Caco-2 (cell line): ENCODE results near the gene PHC3. TPM values are rescaled to one million over a fixed set of nuclear protein-coding genes. Genes with fewer than 3 reads are reported as not detected.

Experiments
- BruUV-seq: library from RNA; stranded (reverse); fragments of 400-500 nt; replicated peaks from 2 replicates; lab custom pipeline; 2021; lab: Mats Ljungman, UMichigan
- CTCF ChIA-PET: fragments of 300-600 bp; sonication (Branson Sonifier 250); formaldehyde crosslinking; loops from one replicate; lab custom pipeline; 2022; ENCODE audit warnings: antibody characterized with exemption; lab: Charles Lee
- POLR2A ChIA-PET: fragments of 300-600 bp; sonication (Branson Sonifier 250); formaldehyde crosslinking; loops from one replicate; lab custom pipeline; 2022; ENCODE audit warnings: antibody characterized with exemption; lab: Charles Lee
- DNase-seq, 2 experiments: peaks; one replicate each; pipeline versions ENCODE4 v3.0.0 to v3.0.0-alpha.2; 2020 to 2022
- H3K27me3 ChIP-seq: replicated peaks from 2 replicates; pipeline ENCODE4 v1.6.0; 2011; ENCODE audit warnings: low read length; ENCODE audit not compliant: control insufficient read depth, insufficient read depth
- H3K36me3 ChIP-seq: 2 replicates; pipeline ENCODE4 v1.5.1; 2011; ENCODE audit warnings: low read length; ENCODE audit not compliant: control insufficient read depth, insufficient read depth
- H3K4me1 ChIP-seq: fragments of 250-450 bp; sonication (Bioruptor Pico); 2 replicates; pipeline ENCODE4 v1.5.1; 2020; ENCODE audit warnings: mild to moderate bottlenecking
- H3K4me3 ChIP-seq: 2 replicates; pipeline ENCODE4 v1.5.1; 2011; ENCODE audit warnings: low read depth, mild to moderate bottlenecking, control low read depth, low read length
- H3K9me3 ChIP-seq: fragments of 250-450 bp; sonication (Bioruptor Pico); 2 replicates; pipeline ENCODE4 v1.5.1; 2020; ENCODE audit warnings: mild to moderate bottlenecking, moderate library complexity
- H3K27ac Mint-ChIP-seq: one replicate; pipeline ENCODE4 v1.8.0; 2022; ENCODE audit warnings: mixed read lengths; ENCODE audit not compliant: unreplicated experiment
- H3K27me3 Mint-ChIP-seq: one replicate; pipeline ENCODE4 v1.8.0; 2022; ENCODE audit warnings: mixed read lengths; ENCODE audit not compliant: insufficient read depth, unreplicated experiment
- H3K36me3 Mint-ChIP-seq: one replicate; pipeline ENCODE4 v1.8.0; 2022; ENCODE audit warnings: mild to moderate bottlenecking, mixed read lengths; ENCODE audit not compliant: insufficient read depth, unreplicated experiment
- H3K4me1 Mint-ChIP-seq: one replicate; pipeline ENCODE4 v1.8.0; 2022; ENCODE audit warnings: low read depth, mixed read lengths; ENCODE audit not compliant: unreplicated experiment
- H3K4me3 Mint-ChIP-seq: one replicate; pipeline ENCODE4 v1.8.0; 2022; ENCODE audit warnings: mild to moderate bottlenecking, moderate library complexity, mixed read lengths; ENCODE audit not compliant: unreplicated experiment
- H3K9me3 Mint-ChIP-seq: one replicate; pipeline ENCODE4 v1.8.0; 2022; ENCODE audit warnings: mixed read lengths; ENCODE audit not compliant: unreplicated experiment
- intact Hi-C: fragments of 100-400 bp; cut with micrococcal nuclease; formaldehyde crosslinking; loops from one replicate; pipeline ENCODE4 v1.10.0; 2022; ENCODE audit not compliant: unreplicated experiment
- total RNA-seq: library from RNA; stranded (reverse); gene quantifications from 2 replicates; pipeline ENCODE4 v1.2.3, GENCODE V29; 2022
- TF ChIP-seq, protein P1 (sequence below), 2 experiments: fragments of 200-600 bp in 1 of 2; IDR thresholded peaks; 1 replicate in 1 of 2; 2 replicates in 1 of 2; pipeline versions ENCODE4 v1.5.1 to v1.8.0; 2011 to 2022; ENCODE audit warnings: antibody characterized with exemption in 1 of 2, control low read depth in 1 of 2, inconsistent platforms in 1 of 2, low read depth in 1 of 2, low read length in 1 of 2, mild to moderate bottlenecking in 1 of 2, moderate library complexity in 1 of 2; ENCODE audit not compliant: insufficient read depth in 1 of 2, severe bottlenecking in 1 of 2, unreplicated experiment in 1 of 2

The PHC3 gene
- total RNA-seq, 1 experiment from 2014 or later, result 29.8 TPM

DNA sequence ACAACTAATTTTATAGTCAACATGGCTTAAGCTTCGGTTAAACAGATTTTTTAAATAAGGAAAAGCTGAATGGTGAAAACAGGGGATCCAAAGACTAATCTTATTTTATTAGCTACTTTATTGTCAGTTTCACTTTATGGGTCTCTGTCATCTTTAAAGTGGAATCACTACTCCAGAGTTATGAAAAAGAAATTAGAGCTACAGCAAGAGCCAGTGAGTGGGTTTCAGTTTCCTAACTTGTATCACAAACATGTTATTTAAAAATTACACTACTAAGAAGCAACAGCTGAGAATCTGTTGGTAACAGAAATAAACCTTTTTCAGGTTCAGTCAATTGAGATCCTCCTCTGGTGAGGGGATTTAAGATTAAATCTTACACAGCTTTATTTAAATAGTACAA, 10.0 kb downstream of the PHC3 start:
- Mint-ChIP-seq H3K27me3 (no peaks in the 10 kb centered on the region), H3K36me3 (peaks cover 57% of the 10 kb centered on the region), H3K4me3 (no peak overlapping the region), H3K4me1 (no peaks in the 10 kb centered on the region), H3K27ac (no peak overlapping the region), H3K9me3 (no peaks in the 10 kb centered on the region)
- POLR2A ChIA-PET, result no interaction called here
- Histone ChIP-seq H3K36me3 (no peaks in the 10 kb centered on the region; the same call in 1 of the 2 replicates), H3K4me3 (no peak overlapping the region), H3K4me1 (no peaks in the 10 kb centered on the region), H3K9me3 (no peaks in the 10 kb centered on the region), H3K27me3 (no peaks in the 10 kb centered on the region)
- intact Hi-C loops, result no loop called here
- DNase-seq, result no peak
- BruUV-seq, result no TSS peak
- TF ChIP-seq, protein P1, sequence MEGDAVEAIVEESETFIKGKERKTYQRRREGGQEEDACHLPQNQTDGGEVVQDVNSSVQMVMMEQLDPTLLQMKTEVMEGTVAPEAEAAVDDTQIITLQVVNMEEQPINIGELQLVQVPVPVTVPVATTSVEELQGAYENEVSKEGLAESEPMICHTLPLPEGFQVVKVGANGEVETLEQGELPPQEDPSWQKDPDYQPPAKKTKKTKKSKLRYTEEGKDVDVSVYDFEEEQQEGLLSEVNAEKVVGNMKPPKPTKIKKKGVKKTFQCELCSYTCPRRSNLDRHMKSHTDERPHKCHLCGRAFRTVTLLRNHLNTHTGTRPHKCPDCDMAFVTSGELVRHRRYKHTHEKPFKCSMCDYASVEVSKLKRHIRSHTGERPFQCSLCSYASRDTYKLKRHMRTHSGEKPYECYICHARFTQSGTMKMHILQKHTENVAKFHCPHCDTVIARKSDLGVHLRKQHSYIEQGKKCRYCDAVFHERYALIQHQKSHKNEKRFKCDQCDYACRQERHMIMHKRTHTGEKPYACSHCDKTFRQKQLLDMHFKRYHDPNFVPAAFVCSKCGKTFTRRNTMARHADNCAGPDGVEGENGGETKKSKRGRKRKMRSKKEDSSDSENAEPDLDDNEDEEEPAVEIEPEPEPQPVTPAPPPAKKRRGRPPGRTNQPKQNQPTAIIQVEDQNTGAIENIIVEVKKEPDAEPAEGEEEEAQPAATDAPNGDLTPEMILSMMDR (IDR thresholded peaks at IDR 0.05; ENCODE audit: insufficient read depth in 1 of 2, low read depth in 1 of 2, low read length in 1 of 2, severe bottlenecking in 1 of 2, unreplicated experiment in 1 of 2), result no peak
- CTCF ChIA-PET, result no interaction called here

DNA sequence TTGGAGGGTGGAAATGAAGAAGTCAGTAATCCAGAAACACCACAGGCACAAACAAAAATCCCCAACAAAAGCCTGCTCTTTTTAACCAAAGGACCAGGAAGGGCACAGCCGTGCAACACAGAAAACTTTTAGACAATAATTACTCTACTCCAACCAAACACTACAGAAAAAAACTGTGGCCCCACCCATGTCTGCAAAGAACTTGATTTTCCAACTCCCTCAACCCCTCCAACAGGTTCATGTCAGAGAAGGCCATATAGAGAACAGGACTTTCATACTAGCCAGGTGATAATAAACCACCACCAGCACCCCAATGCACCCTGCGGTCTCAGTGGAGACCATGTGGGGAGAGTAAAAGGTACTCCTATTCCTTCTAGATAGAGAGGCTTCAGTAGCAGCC, 16.8 kb downstream of the PHC3 start:
- DNase-seq, result no peak
- Mint-ChIP-seq H3K9me3 (peaks cover 16% of the 10 kb centered on the region), H3K4me1 (no peaks in the 10 kb centered on the region), H3K27ac (no peak overlapping the region), H3K27me3 (no peaks in the 10 kb centered on the region), H3K36me3 (peaks cover 73% of the 10 kb centered on the region), H3K4me3 (no peak overlapping the region)
- TF ChIP-seq, protein P1 (IDR thresholded peaks at IDR 0.05; ENCODE audit: insufficient read depth in 1 of 2, low read depth in 1 of 2, low read length in 1 of 2, severe bottlenecking in 1 of 2, unreplicated experiment in 1 of 2), result no peak
- no TSS peak for BruUV-seq
- H3K27me3 ChIP-seq, result no peaks in the 10 kb centered on the region
- no peaks in the 10 kb centered on the region for H3K9me3 ChIP-seq
- H3K36me3 ChIP-seq, result peaks cover 2% of the 10 kb centered on the region; the same call in 1 of the 2 replicates
- no peak overlapping the region for H3K4me3 ChIP-seq
- H3K4me1 ChIP-seq, result no peaks in the 10 kb centered on the region
- CTCF ChIA-PET, result no interaction called here
- POLR2A ChIA-PET, result no interaction called here
- intact Hi-C loops, result no loop called here

DNA sequence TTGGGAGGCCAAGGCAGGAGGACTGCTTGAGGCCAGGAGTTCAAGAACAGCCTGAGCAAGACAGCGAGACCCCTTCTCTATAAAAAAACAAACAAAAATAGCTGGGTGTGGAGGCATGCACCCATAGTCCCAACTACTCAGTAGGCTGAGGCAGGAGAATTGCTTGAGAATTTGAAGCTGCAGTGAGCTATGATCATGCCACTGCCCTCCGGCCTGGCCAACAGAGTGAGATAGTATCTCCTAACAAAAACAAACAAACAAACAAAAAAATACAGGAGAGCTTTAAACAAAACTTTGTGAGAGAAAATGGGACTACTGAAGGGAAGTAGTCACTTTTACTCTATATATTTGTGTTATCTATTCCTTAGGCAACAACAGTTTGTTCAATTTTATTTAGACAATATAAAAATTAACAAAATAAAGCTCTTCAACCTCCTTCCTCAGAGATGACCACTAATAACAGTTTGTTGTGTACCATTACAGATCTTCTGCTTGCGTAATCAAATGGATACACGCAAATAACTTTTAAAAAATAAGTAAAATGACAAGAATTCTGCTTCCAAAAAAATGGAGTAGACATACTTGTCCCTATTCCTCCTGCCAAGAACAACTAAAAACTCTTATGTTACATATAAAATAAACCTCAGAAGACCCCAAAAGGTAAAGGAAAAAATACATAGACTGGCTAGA, 17.4 kb downstream of the PHC3 start:
- ChIA-PET POLR2A (no interaction called here), CTCF (no interaction called here)
- H3K36me3 Mint-ChIP-seq, result peaks cover 68% of the 10 kb centered on the region
- DNase-seq, result no peak
- H3K4me1 Mint-ChIP-seq, result no peaks in the 10 kb centered on the region
- intact Hi-C loops, result no loop called here
- Histone ChIP-seq H3K27me3 (no peaks in the 10 kb centered on the region), H3K4me3 (no peak overlapping the region), H3K36me3 (peaks cover 2% of the 10 kb centered on the region; the same call in 1 of the 2 replicates), H3K9me3 (no peaks in the 10 kb centered on the region), H3K4me1 (no peaks in the 10 kb centered on the region; the same call in 1 of the 2 replicates)
- no peaks in the 10 kb centered on the region for H3K27me3 Mint-ChIP-seq
- TF ChIP-seq, protein P1 (IDR thresholded peaks at IDR 0.05; ENCODE audit: insufficient read depth in 1 of 2, low read depth in 1 of 2, low read length in 1 of 2, severe bottlenecking in 1 of 2, unreplicated experiment in 1 of 2), result no peak
- no TSS peak for BruUV-seq
- H3K9me3 Mint-ChIP-seq, result peaks cover 16% of the 10 kb centered on the region
- no peak overlapping the region for H3K4me3 Mint-ChIP-seq
- no peak overlapping the region for H3K27ac Mint-ChIP-seq
